GM21717 (cell line): ENCODE results near the gene CBL.
"Not testable (repeated sequence)": the region's sequence is repeated elsewhere in the genome, so short reads cannot be mapped to it uniquely, and the experiment has no call there.

ENCODE experiments used
- ATAC-seq: cut with Tn5 transposase; IDR thresholded peaks from one replicate; pipeline ENCODE4 v1.9.1; 2021; ENCODE audit warnings: mild to moderate bottlenecking, moderate library complexity; ENCODE audit not compliant: unreplicated experiment

CBL gene

DNA sequence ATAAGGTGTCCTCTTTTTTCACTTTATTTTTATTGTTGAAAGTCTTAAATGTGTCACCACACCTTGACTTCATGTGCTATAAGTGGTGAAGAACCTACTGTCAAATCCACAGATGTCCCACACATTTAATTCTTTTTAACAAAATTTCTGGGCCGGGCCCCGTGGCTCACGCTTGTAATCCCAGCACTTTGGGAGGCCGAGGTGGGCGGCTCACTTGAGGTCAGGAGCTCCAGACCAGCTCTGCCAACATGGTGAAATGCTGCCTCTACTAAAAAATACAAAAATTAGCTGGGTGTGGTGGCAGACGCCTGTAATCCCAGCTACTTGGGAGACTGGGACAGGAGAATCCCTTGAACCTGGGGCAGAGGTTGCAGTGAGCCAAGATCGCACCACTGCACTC lies 3.0 kb downstream of the CBL start:
- ATAC-seq, result no peak

DNA sequence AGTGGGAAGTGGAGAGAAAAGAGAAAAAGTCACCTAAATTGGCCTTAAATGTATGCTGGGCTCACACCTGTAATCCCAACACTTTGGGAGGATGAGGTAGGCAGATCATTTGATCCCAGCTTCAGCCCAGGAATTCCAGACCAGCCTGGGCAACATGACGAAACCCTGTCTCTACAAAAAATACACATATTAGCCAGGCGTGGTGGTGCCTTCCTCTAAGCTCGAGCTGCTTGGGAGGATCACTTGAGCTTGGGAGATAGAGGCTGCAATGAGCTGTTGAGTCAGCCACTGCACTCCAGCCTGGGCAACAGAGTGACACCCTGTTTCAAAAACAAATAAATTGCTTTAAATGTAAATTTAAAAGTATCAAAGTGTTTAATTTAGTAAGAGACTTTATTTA lies 3.9 kb downstream of the CBL start:
- ATAC-seq, result no peak

DNA sequence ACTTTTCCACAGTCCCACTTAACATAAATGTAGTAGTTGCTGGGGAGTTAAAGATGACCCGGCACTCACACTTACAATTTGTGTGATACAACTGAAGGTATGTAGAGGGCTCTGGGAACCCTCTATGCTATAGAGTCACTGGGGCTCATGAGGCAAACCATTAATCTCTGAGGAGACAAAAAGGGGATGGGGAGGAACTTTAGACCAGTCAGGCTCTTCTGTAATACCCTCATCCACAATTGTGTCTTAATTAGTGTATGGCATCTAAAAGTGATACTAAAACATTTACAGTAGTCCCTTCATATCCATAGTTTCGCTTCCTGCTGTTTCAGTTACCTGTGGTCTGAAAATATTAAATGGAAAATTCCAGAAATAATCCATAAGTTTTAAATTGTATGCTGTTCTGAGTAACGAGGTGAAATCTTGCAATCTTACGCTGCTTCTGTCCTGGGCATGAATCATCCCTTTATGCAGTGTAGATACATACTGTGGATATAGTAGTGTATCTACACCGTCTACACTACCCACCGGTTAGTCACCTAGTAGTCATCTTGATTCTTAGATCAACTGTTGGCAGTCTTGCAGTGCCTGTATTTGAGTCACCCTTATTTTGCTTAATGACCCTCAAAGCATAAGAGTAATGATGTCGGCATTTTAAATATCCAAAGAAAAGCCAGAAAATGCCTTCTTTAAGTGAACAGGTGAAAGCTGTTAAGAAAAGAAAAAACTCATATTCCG lies 12.2 kb downstream of the CBL start:
- ATAC-seq, result no peak

DNA sequence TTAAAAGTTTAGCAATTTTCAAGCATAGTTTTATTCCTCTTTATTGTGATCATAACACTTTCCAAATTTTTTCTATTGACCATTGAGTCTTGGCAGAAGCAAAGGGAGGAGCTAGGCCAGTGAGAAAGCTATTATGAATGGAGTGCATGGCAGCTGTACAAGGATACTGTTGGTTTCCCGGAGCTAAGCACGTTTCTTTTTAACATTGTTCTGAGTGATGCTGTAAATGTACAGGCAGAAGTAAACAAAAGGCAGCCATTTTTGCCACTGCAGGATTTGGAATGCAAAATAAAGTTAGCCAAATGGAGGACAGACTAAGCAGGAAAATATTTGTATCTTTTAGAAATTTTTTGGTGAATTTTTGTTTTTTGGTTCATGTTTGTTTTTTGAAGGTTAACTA lies 16.2 kb downstream of the CBL start:
- no peak for ATAC-seq

DNA sequence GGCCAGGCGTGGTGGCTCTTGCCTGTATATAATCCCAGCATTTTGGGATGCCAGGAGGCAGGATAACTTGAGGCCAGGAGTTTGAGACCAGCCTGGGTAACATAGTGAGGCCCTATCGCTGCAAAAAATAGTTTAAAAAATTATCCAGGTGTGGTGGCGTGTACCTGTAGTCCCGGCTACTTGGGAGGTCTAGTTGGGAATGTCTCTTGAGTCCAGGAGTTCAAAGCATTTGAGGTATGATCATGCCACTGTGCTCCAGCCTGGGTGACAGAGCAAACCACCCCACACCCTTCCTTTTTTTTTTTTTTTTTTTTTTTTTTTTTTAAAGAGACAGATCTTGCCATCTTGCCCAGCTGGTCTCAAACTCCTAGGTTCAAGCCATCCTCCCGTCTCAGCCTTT lies 16.8 kb downstream of the CBL start:
- no peak for ATAC-seq

DNA sequence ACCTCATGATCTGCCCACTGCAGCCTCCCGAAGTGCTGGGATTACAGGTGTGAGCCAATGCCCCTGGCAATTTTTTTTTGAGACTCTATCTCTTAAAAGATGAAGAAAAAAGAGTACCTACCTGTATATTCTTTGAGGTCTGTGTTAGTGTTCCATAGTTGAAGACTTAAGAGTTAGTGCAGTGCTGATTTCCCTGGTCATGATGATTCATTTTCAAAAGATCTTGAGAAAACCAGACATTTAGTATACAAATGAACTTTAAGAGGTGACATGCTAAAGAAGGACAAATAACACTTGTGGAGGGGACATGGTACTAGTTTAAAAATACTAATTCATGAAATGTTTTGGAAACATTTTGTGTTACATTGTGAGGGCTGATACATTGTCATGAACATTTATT lies 17.7 kb downstream of the CBL start:
- no peak for ATAC-seq

DNA sequence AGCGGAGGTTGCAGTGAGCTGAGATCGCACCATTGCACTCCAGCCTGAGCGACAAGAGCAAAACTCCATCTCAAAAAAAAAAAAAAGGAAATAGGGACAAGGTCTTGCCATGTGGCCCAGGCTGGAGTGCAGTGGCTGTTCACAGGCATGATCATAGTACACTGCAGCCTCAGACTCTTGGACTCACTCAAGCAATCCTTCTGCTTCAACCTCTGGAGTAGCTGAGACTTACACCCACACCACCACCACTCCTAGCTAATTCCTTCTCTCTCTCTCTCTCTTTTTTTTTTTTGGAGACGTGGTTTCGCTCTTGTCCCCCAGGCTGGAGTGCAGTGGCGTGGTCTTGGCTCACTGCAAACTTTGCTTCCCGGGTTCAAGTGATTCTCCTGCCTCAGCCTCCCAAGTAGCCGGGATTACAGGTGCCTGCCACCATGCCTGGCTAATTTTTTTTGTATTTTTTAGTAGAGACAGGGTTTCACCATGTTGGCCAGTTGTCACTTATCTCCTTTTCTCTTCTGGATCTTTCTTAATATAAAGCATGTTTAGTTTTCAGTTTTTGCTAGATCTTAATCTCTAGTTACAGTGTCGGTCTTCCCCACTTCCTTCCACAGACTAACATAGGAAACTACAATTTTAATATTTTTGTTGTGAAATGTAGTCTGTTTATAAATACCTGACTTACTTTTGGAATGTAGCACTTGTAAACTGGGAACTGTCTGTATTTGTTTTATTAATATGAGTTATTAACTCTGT lies 22.6 kb downstream of the CBL start:
- ATAC-seq, result not testable (repeated sequence)

DNA sequence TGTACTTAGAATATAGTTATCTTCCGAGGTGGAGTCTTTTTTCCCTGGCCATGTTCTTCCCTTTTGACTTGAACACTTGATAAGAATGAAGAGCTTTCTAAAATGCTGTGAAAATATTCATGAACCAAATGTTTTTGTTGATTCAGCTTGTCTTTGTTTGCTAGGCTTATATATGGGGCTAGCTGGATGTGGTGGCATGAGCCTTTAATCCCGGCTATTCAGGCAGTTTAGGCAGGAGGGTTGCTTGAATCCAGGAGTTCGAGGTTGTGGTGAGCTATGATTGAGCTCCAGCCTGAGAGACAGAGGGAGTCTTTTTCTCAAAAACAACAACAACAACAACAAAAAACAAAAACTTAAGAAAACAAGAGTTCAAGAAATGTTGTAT lies 23.1 kb downstream of the CBL start:
- ATAC-seq, result no peak

DNA sequence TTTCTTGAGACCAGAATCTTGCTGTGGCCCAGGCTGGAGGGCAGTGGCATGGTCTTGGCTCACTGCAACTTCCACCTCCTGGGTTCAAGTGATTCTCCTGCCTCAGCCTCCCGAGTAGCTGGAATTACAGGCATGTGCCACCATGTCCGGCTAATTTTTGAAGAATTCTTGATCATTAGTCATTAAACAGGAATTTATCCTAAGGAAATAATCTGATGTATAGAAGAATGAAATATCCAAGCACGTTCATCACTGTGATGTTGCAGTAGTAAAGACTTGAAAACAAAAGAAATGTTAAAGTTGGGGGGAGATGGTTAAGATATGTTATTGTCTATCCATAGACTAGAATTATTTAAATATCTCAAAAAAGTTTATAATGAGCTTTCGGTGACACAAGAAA lies 23.6 kb downstream of the CBL start:
- no peak for ATAC-seq

DNA sequence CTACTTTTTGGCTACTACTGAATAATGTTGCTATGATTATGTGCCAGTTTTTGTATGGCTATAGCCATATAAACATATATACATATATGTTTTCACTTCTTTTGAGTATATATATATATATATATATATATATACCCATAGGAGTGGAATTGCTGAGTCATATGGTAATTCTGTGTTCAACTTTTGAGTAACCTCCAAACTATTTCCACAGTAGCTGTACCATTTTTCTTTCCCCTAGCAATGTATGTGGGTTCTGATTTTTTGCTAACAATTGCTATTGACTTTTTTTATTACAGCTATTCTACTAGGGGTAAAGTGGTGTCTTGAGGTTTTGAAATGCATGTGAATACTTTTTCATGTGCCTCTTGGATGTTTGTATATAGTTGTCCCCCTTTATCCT lies 30.4 kb downstream of the CBL start:
- ATAC-seq, result no peak

DNA sequence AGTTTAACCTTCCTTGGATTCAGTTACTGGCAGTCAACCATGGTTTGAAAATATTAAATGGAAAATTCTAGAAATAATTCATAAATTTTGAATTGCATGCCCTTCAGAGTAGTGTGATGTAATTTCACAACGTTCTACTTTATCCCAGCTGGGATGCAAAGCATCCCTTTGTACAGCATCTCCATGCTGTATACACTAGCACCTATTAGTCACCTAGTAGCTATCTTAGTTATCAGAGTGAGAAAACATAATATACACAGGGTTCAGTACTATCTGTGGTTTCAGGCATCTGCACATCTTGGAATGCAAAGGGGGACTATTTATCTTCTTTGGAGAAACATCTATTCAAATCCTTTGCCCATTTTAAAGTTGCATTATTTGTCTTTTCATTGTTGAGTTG lies 30.8 kb downstream of the CBL start:
- ATAC-seq, result no peak

DNA sequence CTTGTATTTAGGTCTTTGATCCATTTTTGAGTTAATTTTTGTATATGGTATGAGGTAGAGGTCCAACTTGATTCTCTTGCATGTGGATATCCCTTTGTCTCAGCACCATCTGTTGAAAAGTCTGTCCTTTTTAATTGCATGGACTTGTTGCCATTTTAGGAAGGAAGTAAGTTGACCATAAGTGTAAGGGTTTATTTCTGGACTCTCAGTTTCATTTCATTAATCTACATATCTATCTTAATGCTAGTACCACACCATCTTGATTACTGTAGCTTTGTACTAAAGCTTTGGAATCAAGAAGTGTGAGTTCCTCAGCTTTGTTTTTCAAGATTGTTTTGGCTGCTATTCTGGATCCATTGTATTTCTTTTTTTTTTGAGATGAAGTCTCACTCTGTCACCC lies 31.4 kb downstream of the CBL start:
- no peak for ATAC-seq

DNA sequence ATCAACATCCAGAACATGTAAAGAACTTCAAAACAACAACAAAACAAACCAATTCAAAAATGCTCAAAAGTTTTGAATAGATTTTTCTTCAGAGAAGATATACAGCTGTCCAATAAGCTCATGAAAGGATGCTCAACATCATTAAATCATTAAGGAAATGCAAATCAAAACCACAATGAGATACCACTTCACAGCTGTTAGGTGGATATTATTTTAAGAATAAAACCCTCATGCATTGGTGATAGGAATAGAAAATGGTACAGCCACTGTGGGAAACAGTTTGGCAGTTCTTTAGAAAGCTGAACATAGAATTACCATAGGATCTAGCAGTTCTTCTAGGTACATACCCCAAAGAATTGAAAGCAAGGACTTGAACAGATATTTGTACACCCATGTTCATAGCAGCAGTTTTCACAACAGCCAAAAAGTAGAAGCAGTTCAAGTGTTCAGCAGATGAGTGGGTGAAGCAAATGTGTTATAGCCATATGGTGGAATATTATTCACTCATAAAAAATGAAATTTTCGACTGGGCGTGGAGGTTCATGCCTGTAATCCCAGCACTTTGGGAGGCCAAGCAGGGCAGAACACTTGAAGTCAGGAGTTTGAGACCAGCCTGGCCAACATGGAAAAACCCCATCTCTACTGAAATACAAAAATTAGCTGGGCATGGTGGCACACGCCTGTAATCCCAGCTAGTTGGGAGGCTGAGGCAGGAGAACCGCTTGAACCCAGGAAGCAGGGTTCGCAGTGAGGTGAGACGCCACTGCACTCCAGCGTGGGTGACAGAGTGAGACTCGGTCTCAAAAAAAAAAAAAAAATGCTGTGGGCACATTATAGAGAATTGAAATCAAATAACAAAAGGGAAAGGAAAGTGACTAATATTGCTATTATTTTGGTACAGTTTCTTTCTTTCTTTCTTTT lies 42.9 kb downstream of the CBL start:
- ATAC-seq, result no peak

DNA sequence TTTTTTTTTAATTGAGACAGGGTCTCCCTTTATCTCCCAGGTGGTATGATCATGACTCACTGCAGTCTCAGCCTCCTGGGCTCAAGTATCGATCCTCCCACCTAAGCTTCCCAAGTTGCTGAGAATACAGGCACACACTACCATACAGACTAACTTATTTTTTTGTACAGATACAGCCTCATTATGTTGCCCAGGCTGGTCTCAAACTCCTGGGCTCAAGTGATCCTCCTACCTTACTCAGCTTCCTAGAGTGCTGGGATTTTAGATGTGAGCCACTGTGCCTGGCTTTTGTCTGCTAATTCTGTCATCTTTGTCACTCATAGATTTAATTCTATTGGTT lies 43.5 kb downstream of the CBL start:
- ATAC-seq, result no peak

DNA sequence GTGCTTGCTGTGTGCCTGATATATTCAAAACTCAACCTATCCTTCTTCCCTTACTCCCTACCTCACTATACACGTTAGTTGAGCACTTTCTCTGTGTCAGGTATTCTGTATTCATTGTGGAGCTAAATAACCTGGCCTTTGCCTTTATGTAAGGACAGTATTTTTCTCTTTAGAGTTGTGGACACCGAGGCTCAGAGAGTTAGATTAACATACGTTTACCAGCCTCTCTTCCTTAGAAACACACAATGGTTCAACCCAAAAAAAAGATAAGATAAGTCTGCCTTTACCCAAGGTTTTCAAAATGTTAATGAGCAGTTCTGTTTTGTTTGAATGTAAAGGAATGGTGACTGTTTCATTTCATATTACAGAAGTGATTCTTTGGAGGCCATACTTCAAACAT lies 45.0 kb downstream of the CBL start:
- no peak for ATAC-seq

DNA sequence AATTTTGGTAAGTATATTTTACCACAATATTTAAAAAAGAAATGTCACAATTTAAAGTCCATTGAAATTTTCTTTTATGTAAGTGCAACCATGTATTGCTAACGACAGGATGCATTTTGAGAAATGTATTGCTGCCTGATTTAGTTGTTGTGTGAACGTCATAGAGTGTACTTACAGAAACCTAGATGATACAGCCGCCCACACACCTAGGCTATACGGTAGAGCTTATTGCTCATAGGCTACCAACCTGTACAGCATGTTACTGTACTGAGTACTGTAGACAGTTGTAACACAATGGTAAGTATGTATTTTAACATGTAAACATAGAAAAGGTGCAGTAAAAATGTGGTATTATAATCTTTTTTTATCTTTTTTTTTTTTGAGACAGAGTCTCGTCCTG lies 48.1 kb downstream of the CBL start:
- no peak for ATAC-seq

DNA sequence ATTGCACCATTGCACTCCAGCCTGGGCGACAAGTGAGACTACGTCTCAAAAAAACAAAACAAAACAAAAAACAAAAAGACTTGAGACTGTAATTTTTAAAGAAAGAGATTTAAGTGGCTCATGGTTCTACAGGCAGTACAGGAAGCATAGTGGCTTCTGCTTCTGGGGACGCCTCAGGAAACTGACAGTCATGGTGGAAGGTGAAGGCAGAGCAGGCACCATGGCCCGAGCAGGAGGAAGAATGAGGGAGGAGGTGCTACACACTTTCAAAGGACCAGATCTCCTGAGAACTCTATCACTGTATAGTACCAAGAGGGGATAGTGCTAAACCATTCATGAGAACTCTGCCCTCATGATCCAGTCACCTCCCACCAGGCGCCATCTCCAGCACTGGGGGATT lies 52.0 kb downstream of the CBL start:
- no peak for ATAC-seq

DNA sequence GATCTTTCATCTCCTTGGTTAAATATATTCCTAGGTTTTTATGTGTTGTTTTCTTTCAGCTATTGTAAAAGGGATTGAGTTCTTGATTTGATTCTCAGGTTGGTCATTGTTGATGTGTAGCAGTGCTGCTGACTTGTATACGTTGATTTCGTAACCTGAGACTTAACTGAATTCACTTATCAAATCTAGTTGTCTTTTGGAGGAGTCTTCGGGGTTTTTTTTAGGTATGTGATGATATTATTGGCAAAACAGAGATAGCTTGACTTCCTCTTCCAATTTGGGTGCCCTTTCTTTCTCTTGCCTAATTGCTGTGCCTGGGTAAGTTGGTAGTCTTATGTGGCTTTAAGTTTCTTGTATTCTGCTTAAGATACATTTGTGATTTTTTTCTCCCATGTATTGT lies 52.8 kb downstream of the CBL start:
- ATAC-seq, result no peak

DNA sequence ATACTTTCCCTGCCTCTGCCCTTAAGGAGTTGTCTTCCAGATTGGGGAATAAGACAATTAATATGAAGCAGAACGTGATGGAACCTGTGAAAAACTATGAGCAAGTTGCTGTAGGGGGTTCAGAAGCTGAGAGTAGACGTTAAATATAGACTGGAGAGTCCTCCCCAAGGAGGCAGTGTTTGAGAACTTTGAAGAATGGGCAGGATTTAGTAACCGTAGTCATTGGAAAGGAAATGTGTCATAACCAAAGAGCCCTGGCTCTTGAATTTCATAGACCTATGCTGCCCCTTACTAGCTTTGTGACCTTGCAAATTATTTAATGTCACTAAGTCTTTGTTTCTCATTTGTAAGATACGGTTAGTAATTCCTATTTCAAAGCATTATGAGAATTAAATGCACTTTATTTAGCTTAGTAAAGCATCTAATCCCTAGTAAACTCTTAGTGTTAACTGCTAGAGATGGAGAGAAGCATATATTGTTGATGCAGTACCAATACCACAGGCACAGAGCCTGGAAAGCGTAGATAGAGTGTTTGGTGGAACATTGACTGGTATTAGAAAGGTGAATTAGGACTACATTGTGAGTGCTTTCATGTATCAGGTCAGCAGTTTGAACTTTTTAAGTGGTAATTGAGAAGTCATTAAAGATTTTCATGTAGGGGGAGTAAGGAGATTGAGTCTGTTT lies 56.7 kb downstream of the CBL start:
- no peak for ATAC-seq

DNA sequence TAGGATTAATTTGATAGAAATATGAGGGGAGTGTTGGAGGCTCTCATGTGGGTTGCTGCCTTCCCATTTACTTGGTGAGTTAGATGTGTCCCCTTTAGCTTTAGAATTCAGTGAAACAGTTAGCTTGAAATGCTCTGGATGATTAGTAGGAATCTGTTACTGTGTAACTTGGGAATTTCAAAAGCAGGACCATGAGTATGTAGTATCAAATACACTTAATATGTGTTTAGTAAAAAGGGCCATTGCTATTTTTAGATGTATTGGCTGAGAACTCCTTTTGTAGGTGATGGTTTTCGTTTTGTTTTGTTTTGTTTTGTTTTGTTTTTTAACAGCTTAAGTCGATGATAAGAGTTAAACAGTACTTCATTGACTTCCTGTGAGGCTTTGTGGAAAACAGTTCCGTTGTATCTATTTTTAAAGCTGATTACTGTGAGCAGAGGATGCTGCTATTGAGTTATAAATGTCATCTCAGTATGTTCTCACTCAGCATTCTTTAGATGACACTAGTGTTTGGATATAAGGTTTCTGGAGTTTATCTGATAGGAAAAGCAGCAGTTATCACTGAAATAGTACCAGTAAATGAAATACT lies 57.3 kb downstream of the CBL start:
- no peak for ATAC-seq

DNA sequence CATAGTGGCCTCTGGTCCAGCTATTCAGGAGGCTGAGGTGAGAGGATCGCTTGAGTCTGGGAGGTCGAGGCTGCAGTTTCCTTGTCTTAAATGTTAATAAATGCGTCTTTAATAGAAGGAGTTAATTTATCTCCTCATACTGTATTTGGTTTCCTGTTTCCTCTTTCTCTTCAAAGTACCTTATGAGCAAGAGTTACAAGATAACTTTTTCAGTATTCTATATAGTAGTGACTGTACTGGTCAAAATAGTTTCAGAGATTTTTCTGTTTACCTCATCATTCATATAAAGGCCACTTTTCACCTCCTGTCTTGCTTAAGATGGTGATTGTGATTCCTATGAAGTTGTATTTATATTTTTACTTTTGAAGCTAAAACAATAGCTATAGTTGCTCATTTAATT lies 59.9 kb downstream of the CBL start:
- ATAC-seq, result no peak
